NCI-H2171 (cell line): ENCODE results near the gene KCNJ11.

Source experiments
- DNase-seq: peaks from one replicate; lab custom pipeline; 2025; lab: John Stamatoyannopoulos, UW

Gene KCNJ11

GRCh38 chr11:17408641-17409040 is 20.2 kb upstream of the KCNJ11 start:
- no peak for DNase-seq

DNA sequence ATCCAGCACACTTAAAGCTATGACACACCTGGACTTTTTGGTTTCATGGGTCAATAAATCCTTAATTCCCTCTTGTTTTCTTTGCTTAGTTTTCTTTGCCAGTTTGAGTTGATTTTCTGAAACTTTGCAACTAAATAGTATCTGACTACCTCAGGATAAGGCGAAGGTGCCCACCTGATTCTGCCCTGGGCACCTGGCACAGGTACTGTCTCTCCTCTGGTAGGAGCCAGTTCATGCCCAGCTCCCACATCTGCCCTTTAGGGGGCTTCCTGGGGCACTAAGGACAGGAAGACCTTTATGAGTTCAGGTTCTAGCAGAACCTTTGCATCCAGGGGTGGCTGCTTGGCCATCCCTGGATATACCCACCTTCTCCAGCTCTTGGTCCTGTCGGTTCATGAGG is 19.6 kb upstream of the KCNJ11 start:
- no peak for DNase-seq

DNA sequence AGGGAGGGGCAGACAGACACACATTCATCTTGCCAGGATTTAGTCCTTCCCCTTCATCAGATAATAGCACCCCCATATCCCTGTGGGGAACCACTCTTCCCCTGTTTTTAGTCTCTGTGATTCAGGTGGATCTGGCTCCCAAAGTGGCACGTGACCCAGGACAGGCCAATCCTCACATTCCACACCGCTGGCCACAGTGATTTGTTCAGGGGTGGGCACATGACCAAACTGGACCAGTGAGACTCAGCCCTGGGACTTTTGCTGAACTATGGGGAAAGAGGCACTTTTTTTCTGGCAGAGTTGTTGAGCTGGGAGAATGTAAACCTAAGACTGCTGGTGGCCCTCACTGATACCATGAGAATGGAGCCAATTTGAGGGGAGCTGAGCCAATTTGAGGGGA is 19.1 kb upstream of the KCNJ11 start:
- DNase-seq = no peak

- DNase-seq = no peak
Measured at GRCh38 chr11:17406818-17407149, 18.3 kb upstream of the KCNJ11 start.

DNA sequence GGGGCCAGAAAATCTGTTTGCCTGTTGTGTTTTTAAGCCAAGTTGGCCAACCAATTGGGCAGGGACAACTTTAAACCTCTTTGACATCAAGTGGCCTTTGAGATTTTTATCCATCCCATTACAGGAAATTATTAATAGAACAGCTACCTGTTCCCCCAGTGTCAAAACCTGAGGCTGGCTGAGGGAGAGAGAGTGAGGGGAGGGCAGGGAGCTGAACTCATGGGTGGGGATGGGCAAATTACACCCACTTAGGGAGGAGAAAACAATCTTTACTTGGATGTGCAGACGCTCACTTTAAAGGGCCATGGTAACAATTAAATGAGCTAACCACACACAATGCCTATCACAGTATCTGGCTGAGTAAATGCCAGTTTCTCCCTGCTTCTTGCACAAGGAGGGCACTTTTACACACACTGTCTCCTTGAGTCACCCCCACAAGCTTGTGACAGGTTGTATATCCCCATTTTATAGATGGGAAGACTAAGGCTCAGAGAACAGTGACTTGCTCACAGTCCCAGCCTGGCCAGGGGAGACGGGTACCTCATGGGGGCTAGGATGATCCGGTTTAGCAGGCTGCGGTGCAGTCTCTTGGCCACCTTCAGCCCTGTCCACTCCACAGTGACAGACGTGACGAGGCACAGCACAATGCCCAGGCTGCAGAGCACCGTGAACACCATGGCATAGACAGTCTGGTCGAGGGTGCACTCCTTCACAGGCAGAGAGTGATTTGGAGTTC is 17.8 kb upstream of the KCNJ11 start:
- DNase-seq = no peak

- no peak for DNase-seq
Measured at GRCh38 chr11:17405232-17406005, 17.0 kb upstream of the KCNJ11 start.

GRCh38 chr11:17403980-17404759 is 15.7 kb upstream of the KCNJ11 start:
- no peak for DNase-seq

- DNase-seq = no peak
Measured at GRCh38 chr11:17402486-17402885, 14.0 kb upstream of the KCNJ11 start.

GRCh38 chr11:17401841-17402240 is 13.4 kb upstream of the KCNJ11 start:
- no peak for DNase-seq

- no peak for DNase-seq
Measured at GRCh38 chr11:17401316-17401715, 12.9 kb upstream of the KCNJ11 start.

GRCh38 chr11:17400048-17400775 is 11.8 kb upstream of the KCNJ11 start:
- DNase-seq = no peak

- no peak for DNase-seq
Measured at GRCh38 chr11:17399236-17399635, 10.8 kb upstream of the KCNJ11 start.

DNA sequence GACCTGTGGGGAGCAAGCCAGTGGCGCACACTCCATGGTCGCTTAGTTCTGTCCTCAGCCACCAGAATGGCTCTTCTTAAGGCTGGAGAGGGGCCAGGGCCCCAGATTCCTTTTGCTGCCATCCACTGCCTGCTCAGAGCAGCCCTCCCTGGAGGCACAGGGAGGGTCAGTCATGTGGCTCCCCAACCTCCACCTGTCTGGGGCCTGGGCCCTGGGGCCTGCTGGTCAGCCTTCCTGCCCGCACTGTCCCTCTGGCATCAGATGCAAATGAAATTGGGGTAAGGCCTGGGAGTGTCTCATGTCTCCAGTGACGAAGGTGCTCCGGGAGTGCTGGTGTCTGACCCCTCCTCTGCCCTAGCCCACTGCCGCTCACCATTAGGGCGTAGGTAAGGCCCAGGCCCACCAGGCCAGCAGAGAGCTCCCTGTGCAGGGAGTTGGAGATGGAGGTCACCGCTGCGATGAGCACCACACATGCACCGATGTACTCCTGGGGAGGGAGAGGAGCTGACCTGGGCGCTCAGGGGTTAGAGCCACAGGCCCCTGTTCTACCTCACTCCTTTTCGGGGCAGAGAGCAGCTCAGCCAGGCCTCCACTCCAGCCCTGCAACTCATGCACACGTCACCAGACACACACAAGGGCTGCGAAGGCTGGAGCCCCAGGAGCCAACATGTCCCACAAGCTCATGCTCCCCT is 9.0 kb upstream of the KCNJ11 start:
- DNase-seq = no peak

DNA sequence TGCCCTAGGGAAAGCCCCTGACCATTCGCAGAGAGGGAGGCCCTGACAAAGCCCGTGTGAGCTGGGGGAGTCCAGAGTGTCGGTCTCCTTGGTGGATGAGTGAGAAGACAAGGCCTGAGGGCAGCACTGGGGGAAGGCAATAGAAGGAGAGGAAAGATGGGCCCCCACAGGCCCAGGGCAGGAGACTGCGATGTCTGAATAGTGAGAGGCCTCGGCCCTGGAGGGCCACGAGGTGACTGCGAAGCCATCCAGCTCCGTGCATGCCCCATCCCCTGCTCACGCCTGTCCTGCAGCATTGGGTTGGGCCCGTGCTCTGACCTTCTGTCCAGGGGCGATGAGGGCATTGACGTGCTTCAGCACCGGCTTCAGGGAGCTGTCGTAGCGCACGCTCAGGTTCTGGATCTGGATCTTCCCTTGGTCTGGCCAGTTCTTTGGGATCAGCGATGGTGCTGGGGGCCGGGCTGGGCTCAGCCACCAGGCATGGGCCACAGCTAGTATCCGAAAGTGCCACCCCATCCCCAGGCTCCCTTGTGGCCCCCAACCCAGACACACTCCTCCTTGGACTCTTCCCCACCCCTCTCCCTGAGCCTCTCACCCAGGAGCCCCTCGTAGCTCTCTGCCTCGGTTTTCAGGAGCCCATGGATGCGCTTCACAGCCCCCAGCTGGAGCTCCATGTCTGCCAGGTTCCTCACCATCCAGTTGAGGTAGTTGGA is 8.3 kb upstream of the KCNJ11 start:
- DNase-seq = no peak

DNA sequence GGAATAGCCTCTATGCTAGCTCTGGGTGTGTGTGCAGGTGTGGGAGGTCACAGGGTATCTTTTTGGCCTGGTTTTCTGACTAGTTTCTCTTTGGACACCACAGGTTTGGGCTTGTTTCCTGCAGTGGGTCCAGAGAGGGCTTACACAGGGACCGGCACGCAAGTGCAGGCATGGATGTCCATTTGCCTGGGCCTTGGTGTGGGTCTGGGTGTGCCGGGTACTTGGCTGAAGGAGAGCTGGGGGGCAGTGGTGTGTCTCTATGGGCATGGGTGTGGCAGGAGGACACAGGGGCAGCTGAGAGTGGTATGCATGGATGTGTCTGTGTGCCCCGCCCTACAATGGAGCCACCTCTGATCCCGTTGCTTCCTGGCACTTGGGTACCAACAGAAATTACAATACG is 7.5 kb upstream of the KCNJ11 start:
- no peak for DNase-seq

DNA sequence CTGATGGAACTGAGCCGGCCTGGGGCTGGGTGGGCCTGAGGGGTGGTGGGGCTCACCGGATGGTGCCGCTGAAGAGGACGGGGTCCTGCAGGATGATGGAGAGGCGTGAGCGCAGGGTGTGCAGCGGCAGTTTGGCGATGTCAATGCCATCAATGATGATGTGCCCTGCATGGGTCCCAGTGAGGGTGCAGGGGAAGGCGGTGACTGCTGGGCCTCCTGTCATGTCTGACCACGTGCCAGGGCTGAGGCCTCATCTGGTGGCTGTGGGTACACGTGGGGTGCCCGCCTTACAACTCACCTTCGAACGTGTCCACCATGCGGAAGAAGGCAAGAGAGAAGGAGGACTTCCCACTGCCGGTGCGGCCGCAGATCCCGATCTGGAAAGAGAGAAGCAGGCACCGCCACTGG is 7.1 kb upstream of the KCNJ11 start:
- no peak for DNase-seq

DNA sequence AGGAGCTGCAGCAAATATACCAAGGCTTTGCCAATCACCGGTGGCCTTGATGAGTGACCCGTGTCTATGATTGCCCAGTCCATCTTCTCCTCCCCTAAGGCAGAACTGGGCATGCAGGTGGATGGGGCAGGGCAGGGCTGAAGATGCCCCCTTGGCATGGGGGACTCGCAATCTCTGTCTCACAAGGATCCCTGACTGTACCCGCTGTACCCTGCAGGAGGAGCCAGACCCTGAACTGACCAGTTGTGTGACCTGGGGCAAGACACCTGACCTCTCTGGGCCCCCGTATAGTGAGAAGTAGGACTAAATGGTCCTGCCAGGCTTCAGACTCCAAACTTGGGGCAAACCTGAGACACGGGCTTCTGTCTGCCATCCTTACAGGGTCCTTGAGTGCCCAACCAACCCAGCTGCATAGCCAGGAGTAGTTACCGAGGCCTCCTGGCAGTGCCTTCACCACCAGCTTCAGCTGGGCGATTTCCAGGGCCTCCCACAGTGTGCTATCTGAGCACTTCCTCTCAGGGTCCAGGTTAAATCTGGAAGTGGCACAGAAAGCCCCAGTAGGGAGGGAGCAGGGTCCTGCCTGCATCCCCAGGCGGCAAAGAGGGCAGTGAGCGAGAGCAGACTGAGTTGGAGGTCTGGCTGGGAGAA is 6.4 kb upstream of the KCNJ11 start:
- DNase-seq = no peak

GRCh38 chr11:17393472-17393871 is 5.0 kb upstream of the KCNJ11 start:
- DNase-seq = no peak

GRCh38 chr11:17392872-17393271 is 4.4 kb upstream of the KCNJ11 start:
- no peak for DNase-seq
